D721Med (cell line): ENCODE data around the gene KIF22.
"Not testable (repeated sequence)": the region's sequence is repeated elsewhere in the genome, so short reads cannot be mapped to it uniquely, and the experiment has no call there.

Source experiments
- DNase-seq: peaks from one replicate; pipeline ENCODE4 v3.0.0; 2011; ENCODE audit warnings: low spot score; ENCODE audit not compliant: insufficient read length
- FAIRE-seq: peaks from 2 replicates; lab custom pipeline; 2011; peaks lifted over from hg19 to GRCh38; lab: Jason Lieb, UNC
- TF ChIP-seq, protein P1 (sequence below): IDR thresholded peaks from 2 replicates; pipeline ENCODE4 v1.5.1; 2012; ENCODE audit warnings: mild to moderate bottlenecking, control low read depth; ENCODE audit not compliant: insufficient read depth; ENCODE audit errors: missing control alignments

The KIF22 gene

DNA sequence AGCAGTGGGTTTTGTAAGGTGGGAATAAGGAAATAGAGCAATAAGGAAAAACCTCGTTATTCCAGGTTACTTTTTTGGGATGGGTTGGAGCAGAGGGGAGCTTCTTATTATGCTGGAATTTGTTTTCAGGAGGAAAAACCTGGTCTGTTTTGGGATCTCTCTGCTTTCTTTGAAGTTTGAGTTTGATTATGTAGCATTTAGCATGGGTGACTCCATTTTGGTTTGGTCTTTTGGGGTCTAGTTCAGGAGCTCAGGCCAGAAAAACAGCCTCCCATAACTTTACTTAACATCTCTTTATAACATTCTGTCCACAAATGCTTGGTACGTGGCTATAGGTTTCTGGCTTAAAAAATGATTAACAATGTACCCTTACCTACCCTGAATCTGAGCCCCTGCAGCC is 21.0 kb upstream of the KIF22 start:
- TF ChIP-seq, protein P1, sequence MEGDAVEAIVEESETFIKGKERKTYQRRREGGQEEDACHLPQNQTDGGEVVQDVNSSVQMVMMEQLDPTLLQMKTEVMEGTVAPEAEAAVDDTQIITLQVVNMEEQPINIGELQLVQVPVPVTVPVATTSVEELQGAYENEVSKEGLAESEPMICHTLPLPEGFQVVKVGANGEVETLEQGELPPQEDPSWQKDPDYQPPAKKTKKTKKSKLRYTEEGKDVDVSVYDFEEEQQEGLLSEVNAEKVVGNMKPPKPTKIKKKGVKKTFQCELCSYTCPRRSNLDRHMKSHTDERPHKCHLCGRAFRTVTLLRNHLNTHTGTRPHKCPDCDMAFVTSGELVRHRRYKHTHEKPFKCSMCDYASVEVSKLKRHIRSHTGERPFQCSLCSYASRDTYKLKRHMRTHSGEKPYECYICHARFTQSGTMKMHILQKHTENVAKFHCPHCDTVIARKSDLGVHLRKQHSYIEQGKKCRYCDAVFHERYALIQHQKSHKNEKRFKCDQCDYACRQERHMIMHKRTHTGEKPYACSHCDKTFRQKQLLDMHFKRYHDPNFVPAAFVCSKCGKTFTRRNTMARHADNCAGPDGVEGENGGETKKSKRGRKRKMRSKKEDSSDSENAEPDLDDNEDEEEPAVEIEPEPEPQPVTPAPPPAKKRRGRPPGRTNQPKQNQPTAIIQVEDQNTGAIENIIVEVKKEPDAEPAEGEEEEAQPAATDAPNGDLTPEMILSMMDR, result no peak
- no peak for DNase-seq
- no peak for FAIRE-seq

DNA sequence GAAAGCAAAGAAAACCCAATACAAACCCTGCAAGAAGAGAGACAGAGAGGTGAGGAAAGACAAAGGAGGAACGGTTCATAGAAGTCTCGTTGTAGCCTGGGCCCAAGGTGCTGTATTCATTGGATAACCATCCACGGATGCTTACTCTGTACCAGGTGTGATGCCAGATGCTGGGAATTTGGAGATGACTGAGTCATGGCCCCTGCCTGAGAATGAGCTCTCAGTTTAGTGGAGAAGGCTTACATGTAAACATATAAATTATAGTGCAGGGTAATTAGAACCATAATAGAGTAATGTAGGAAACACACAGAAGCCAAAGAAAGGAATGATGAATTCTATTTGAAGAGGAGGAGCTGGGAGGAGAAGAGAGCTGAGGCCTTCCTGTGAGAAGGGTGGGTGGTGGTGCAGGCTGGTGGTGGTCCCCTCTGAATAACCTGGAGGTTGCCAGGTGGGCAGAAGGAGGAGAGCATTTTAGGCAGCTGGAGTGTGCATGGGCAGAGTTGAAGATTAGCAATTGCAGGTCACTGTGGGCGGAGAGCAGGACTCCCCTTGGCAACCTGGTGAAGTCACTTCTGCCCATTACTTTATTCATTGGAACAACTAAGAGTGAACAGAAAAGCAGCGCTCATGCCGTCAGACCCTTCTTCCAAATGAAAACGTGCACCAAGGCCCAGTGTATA is 20.2 kb upstream of the KIF22 start:
- no peak for DNase-seq
- no peak for FAIRE-seq
- TF ChIP-seq, protein P1, result no peak

DNA sequence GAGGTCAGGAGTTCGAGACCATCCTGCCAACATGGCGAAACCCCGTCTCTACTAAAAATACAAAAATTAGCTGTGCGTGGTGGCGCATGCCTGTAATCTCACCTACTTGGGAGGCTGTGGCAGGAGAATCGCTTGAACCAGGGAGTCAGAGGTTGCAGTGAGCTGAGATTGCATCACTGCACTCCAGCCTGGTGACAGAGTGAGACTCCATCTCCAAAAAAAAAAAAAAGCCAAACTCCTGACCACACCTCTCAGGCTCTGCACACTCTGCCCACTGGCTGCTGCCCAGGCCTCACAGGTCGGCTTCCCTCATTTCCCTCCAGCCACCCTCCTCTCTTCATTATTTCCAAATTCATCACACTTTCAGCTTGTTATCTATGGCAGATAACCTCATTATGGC is 18.2 kb upstream of the KIF22 start:
- not testable (repeated sequence) for FAIRE-seq, DNase-seq

DNA sequence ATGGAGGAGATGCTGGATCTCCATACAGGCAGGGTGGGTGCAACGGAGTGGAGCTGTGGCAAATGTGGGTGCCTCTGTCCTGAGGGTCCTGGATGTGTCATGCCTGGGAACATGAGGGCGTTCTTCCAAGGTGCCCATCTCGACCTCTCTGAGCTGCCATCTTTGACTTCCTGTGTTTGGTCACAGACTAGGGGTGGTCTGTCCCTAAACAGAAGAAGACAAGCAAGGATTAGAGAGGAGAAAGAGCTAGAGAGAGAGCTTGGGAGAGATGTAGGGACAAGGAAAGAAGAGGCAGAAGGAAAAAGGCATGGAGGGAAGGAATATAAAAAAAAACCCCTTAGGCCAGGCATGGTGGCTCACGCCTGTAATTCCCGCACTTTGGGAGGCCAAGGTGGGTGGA is 15.8 kb upstream of the KIF22 start:
- no peak for FAIRE-seq
- TF ChIP-seq, protein P1, result no peak
- no peak for DNase-seq

DNA sequence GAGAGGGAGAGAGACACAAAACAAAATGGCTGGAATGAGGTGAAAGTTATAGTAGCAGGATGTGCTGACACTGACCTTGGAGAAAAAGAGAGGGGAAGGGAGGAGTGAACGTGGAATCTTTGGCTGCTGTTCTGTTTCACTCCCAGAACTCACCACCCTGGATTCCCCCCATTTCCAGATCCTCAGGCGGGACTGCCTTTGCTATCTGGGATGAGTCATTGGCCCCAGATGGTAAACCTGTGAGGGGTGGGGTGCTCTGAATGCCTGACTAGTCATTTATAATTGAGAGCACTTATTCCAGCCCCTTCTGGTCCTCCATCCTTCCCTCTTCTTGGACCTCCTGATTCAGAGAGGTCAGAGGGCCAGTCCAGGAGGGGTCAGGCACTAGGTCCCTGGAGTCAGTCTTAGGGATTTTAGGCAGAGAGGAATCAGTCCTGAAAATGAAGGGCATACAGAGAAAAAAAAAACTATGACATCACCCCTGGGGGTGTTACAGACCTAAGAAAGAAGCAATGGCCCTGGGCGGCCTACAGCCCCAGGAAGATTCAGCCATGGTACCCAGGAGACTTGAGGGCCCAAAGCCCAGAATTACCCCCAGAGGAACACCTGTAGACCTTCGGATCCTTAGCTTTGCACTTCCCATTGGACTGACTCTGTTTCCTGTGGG is 14.7 kb upstream of the KIF22 start:
- TF ChIP-seq, protein P1, result no peak
- FAIRE-seq (no peak), DNase-seq (no peak)

DNA sequence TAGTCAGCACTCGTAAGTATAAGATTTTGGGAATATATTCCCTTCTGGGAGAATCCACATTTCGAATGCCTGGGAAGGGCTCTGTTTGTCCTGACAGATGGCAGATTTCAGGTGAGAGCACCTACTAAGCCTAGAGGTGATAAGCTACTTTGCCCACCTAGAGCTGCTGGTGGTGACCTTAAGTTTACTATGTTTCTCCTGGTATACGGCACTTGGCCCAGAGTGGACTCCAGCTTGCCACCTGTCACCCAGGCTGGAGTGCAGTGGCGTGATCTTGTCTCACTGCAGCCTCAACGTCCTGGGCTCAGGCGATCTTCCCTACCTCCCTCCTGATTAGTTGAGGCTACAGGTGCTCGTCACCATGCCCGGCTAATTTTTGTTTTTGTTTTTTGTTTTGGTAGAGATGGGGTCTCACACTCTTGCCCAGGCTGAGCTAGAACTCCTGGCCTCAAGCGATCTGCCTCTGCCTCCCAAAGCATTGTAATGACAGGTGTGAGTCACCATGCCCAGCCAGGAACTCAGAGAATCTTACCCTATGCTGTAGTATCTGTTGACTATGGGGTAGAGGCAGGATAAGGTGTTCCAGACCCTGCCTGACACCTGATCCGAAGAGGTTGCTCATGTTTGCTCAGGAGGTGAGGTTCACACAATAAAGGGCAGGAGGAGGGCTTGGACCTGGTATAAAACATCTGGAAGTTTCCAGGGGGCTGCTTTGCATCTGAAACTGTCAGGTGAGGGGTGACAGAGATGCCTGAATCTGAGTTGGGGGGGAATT is 12.8 kb upstream of the KIF22 start, which contains the start of gene ZG16:
TSS of gene ZG16 (plus strand) at position 681 of the 775 bp plus-strand sequence. CDS start 1,011 bp downstream, outside the sequence.
- DNase-seq, result no peak
- TF ChIP-seq, protein P1, result no peak
- no peak for FAIRE-seq

DNA sequence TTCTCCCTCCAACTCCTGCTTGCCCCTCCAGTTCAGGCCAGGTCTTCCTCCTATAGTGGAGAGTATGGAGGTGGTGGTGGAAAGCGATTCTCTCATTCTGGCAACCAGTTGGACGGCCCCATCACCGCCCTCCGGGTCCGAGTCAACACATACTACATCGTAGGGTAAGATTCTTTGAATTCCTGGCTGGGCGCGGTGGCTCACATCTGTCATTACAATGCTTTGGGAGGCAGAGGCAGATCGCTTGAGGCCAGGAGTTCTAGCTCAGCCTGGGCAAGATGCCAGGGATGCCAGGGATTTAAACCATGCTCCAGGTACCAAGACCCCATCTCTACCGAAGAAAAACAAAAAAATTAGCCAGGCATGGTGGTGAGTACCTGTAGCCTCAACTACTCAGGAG is 11.1 kb upstream of the KIF22 start:
- DNase-seq (no peak), FAIRE-seq (no peak)
- TF ChIP-seq, protein P1, result no peak

DNA sequence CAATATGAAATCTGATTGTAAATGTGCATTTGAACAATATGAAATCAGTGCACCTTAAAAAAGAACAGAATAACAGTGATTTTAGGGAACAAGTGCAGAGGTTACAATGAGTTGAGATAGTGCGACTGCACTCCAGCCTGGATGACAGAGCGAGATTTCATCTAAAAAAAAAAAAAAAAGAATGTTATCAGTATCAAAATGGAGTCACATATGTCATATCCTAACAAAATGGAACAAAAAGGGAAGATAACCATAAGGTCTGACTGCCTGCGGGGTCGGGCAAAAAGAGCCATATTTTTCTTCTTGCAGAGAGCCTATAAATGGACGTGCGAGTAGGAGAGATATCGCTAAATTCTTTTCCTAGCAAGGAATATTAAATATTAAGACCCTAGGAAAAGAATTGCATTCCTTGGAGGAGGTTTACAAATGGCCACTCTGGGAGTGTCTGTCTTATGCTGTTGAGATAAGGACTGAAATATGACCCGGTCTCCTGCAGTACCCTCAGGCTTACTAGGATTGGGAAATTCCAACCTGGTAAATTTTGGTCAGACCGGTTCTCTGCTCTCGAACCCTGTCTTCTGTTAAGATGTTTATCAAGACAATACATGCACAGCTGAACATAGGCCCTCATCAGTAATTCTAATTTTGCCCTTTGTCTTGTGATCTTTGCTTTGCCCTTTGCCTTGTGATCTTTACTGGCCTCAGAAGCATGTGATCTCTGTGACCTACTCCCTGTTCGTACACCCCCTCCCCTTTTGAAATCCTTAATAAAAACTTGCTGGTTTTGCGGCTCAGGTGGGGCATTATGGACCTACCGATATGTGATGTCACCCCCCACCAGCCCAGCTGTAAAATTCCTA is 7.2 kb upstream of the KIF22 start:
- DNase-seq, FAIRE-seq: not testable (repeated sequence)
